ENCODE results near the gene MRPS10.

MRPS10 gene

DNA sequence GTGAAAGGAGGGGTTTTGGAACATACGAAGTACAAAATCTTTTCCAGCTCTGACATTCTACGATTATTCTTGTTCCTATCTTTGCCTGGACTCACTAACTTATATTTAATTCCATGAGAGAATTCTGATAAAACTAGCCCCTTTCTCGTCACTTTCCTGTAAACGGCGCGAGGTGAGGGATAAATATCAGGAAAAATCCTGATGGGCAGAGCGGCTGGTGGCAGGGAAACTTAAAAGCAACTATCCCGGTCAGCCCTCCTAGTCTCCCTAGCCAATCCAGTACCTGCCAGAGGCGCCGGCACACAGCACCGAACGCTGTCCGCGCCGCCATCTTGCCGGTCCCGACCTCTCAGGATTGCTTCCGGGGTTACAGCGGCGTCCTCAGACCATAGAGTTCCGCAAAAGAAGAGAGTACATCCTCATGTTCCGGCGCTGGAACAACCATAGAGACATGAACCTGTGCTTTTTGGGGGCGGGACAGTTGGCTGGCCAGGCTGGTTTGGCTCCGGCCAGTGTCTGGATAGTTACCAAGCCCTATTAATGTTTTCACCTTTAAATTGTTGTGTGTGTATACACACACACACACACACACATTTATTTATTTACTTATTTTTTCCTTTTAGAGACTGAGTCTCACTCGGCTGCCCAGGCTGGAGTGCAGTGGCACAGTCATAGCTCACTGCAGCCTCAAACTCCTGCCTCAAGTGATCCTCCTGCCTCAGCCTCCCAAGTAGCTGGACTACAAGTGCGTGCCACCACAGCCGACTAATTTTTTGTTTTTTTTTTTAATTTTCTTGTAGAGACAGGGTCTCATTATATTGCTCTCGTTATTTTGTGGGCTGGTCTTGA, at the start of gene MRPS10:
Gene MRPS10, minus strand, starts transcription at position 343 of the 849 bp plus-strand sequence. Its CDS starts 12 bp downstream, at position 331.
- DNase-seq (ENCODE audit: low spot score): peak; percentile 90

DNA sequence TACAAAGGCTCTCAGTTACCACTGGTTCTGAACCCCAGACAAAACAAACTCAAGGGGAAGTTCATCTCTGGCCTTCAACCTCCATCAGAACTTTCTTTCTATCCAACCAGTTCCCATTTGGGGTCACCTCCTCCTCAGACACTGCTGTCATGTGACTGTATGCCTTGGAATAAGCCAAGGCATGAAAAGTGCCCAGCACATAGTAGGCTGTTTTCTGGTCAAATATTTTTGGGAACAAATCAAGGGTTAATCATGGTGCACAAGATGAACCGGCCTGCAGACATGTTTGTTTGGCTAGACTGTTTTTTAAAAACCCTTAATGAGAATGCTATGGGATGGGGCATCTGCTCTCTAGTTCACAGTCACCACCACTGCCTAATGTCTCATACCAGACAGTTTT, 48.9 kb upstream of the MRPS10 start:
- DNase-seq (ENCODE audit: low spot score): no peak

DNA sequence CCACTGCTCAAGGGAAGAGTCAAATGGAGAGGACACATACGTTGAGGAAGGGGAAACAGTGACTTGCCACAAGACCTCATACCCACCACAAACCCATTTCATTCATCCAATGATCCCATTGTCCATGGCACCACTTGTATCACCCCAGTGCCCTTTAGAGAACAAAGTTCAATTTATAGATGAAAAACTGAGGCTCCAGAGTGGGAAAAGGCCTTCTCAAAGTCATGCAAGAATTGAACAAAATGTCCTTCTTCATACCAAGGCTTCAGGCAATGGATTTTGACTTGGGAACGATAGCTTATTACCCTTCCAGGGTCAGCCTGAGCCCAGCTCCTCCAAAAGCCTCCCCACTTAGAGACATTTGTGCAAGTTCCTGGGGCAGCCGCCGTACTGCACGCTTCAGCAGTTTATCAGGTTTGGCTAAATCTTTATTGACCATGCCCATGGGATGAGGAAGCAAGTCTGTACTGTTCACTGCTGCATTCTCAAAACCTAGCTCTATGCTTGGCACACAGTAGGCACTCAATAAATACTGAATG, 47.3 kb upstream of the MRPS10 start:
- DNase-seq (ENCODE audit: low spot score): no peak

DNA sequence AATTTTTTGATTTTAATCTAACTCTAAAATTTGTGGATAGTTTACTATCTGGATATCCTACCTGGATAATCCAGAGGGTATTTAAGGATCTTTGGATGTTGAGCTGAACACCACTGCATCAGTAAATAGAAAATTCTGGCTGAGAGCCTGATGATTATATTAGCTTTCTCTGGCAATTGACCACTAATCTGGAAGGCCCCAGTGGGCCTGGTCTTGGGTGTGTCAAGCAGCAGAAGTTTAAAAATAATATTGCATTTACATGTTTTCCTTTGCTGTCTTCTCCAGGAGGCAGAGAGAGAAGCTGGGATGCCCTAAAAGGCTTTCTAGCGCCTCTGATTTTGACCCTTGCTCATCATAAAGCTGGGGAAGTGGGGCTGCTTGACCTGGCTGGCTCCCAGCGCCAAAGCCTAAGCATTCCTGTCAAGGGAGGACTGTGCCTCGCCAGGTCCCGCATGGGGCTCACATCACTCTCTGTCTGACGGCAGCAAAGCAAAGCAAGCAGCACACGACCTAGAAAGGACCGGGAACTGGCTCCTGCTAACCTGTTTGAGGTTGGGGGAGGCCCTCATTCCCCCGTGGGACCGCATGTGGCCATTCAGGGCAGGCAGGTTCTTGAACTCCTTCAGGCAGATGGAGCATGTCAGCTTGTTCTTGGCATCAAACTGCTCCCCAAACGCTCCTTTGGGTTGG, 46.6 kb upstream of the MRPS10 start:
- DNase-seq (ENCODE audit: low spot score): no peak

DNA sequence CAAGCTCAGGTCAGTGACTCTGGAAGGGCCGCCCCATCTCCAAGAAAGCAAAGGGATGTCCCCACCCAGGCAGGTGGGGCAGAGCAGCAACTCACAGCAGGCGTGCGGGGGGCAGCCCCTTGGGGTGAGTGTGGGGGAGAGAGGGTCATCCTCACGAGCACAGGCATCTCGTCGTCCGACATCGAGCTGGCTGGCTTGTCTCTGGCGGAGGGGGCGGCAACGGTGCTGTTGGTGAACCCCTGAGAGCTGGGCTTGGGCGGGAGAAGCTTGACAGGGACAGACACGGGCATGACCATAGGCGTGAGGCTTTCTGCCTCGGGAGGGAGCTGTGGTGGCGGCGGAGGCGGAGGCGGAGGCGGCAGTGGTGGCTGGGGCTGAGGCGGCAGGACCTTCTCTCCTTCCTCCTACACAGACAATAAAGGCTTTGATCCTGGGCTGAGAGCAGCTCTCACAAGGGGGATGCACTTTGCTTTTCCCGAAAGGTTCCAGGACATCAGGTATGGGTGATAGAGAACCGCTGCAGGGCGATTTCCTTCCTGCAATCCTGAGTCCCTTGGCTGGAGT, 45.6 kb upstream of the MRPS10 start:
- DNase-seq (ENCODE audit: low spot score): no peak

DNA sequence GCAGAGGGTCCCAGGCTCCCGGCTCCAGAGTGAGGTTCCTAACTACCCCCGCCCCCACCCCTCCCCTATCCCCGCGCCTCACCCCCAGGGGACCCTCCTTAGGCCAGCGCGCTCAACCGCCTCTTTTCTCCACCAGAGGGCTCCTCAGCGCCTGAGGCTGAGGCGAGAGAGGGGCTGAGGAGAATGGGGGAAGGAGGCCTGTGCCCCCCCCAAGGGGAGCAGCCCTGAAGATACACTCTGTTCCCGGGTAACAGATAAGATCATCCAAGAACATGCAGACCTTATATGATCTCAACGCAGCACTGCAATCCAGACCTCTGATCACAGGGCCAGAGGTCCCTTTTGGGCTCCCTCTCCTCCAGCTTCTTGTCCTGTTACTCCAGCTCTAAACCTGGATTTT, 43.3 kb upstream of the MRPS10 start:
- DNase-seq (ENCODE audit: low spot score): no peak

DNA sequence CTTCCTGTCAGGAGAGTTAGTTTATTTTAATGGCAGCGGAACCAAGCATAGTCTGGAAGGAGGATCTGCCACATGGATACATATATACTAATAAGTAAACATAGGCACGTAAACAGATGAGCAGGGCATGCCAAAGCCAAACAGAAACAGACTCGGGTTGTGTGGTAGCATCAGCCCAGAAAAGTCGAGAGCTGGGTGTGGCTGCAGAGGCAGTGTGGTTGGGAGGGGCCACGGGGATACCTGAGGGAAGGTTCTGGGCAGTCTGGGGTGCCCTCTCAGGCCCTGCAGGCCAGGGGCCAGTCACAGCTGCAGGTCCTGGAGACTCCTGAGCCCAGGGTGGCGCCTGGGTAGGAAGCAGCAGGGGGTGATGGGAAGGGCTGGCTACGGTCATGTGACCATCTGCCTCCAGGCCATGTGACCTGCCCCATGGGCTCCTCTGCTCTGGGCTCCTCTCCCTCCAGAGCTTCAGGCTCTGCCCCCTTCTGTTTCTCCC, 42.8 kb upstream of the MRPS10 start:
- no peak for DNase-seq (ENCODE audit: low spot score)

DNA sequence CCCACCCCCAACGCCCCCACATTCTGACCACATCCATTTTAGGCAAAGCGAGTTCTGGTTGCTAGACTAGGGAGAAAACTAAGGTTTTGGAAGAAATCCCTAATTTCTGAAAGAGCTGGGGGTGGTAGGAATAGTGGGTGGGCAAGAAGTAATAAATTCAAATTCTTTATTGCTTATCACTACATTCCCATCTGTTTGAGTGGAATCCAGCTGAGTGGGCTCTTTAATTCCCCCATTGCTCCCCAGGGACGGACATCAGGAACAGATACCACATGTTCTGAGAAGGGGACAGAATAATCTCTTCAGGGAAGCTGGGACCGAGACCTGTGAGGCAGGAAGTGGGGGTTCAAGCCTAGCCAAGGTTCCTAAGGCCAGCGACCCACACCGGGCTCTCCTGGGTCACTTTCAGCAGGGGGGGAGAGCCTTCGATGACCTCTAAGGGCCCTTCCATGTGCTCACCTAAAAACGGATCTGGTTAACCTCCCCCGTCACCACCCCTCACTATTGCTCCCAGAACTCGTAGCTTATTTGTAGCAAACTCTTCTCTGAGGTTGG, 42.3 kb upstream of the MRPS10 start:
- no peak for DNase-seq (ENCODE audit: low spot score)

DNA sequence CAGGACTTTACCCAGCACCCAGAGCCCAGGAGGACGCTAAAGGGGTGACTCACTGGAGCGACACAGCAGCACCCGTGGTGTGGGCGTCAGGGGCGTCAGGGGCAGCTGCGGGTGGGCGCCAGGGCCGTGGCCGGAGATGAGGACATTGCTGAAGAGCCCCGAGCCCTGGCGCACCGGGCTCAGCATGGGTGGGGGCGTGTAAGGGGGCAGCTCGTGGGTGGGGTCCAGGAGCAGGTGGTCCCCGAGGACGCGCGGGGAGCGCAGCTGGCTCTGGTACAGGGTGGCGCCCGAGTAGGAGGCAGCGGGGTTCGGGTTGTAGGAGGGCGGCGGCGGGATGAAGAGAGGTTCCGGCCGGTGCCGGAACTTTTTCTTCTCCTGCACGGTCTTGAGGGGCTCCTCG, 41.6 kb upstream of the MRPS10 start:
- DNase-seq (ENCODE audit: low spot score): no peak

DNA sequence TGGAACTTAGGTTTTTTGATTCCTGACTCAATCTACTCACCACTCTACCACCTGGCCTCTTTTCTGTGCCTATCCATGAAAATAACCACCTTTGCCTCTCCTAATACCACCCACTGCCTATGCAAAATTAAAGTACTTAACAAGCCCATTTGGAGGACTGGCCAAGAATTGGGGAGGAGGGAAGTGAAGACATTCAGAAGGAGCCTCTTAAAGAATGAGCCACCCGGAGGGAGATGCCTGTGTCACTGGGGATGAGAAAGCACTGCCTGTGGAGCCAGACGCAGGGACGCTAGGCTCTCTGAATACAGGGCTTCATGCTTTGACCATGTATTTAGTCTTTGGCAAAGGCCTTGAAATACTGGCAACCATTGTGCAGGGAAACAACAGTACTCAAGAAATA, 40.0 kb upstream of the MRPS10 start:
- DNase-seq (ENCODE audit: low spot score): no peak

DNA sequence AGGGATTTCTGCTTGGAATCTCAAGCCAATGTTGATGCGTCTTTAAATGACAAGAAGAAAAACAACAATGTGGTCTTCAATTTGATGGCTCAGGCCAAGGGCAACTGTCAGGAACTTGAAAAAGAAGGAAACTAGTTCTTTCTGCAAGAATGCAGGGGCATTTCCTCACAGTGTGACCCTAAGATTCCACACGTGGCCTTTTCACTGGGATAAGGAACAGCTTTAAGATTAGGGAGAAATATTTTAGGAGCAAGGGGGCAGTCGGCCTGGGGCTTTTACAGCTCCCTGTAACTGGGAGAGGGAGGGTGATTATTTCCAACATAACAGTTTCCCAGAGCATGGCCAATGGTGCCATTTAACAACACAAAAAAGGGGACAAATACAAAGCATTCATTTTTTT, 39.4 kb upstream of the MRPS10 start:
- no peak for DNase-seq (ENCODE audit: low spot score)

DNA sequence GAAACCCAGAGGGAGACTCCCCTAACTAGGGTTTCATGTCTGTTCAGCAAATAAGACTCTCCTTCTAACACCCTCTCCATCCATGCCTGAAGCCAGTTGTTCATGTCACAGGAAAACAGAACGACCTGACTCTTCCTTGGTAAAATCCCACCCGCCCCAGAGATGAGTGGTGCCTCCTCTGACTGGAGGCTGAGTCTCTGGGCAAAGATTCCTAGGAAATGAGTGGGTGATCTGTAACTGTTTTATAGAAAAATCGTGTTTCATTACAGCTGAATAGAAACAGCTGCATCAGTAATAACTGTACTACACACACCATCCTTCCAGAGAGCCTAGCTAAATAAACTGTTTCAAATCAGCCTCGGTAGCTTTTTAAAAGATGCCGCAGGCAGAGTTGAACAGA, 37.4 kb upstream of the MRPS10 start:
- no peak for DNase-seq (ENCODE audit: low spot score)

DNA sequence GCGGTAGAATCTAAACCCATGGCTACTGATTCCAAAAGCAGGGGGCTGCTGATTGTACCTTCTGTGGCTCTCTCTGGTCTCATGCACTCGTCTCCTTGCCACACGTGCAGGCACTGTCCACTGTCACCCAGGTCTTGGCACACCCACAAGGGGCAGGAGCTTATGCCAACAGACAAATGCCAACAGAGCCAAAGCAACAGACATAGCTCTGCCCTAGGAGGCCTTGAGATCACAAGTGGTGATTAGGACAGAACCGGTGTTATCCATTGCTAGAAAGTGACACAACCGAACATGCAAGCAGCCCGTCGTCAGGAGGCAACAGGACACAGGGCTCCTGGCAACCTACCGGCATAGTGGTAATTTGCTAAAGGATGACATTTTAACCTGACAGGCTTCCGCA, 36.8 kb upstream of the MRPS10 start:
- DNase-seq (ENCODE audit: low spot score): no peak

DNA sequence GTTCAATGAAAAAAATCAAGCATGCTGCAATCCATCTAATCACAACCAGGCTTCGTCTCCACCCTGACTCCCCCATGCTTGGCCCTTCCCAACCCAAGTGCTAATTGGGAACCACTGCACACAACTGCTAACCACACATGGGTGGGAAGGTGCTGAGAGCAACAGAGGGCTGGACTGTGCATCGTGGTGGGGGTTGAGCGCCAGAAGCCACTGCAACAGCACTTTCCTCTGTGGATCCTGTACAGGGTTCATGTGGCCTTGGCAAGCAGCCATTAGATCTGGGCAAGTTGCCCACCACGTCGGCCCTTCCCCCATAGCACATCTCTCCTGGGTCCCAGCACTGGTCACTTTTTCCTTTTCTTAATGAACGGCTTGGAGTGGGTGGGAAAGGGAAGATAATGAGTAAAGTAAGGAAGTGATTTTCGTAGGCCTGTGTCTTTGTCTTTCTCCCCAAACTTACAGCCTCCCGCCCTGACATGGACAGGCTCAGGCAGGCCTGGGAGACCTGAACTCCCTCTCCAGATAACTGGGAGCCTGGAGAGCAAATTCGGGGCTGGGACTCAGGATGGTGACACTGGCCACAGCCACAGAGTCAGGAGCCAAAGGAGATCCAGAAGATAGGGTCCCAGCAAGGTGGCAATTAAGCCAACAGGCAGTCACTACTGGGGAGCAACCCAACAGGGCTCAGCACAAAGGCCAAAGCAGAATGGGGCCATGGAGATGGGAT, 34.4 kb upstream of the MRPS10 start:
- no peak for DNase-seq (ENCODE audit: low spot score)

DNA sequence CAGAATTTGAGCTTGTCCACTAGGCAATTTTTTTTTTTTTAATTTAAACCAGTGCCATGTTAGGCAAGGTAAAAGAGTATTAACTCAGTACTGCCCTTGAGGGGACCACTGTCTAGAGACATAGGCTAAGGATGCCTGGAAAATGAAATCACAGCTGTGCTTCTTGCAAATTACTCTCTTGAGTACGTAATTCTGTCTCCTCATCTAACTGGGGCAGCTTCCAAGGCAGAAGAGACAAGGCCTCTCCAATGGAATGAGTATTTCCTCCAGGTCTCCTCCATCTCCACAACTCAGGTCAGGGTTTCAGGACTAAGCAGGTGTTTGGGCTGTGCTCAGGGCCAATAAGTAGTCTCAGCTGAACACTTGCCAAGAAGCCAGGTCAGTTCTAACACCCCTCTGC, 33.8 kb upstream of the MRPS10 start:
- no peak for DNase-seq (ENCODE audit: low spot score)

DNA sequence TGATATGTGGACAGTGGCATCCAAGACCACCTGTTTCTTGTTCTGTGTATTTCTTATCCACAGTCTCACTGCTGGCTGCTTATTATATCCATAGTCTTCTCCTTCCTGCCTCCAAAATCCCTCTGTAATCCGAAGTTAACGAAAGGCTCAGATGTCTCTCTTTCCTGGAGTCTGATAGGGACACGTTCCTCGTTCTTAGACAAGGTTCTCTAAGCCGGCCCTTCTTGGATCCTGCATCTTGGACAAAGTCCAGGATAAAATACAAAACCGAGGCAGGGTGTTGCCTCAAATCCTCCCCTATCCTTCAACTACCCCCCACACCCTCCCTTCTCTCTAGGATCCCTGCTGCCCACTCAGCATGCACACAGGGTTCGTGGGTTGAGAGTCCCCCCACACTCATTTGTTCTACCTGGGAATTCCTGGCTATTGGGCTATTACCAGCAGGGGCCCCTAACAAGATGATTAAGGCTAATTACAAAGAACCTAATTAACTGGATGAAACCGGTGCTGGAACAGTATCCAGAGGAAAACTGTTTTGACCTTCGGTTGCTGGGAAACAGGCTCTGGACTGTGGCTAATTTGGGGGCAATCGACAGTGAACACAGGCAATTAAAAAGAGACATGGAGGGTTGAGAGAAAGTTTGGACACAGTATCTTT, 32.7 kb upstream of the MRPS10 start:
- DNase-seq (ENCODE audit: low spot score): no peak

DNA sequence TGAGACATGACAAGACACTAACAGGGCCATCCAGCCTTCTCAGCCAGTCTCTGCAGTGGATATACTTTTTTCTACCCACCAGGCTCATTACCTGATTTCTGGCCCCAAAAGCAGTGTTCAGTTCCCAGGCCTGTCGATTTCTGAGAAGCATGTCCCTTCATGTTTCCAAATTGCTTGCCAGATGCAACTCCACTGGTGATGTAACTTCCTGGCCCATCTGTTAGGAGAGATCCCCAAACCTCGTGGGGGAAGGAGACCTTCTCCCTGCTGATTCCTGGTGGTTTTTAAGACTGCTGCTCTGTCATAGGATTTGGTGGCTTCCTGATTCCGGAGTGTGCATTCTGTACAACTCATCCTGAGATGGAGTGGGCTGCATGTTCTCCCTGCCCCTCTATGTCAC, 31.6 kb upstream of the MRPS10 start:
- no peak for DNase-seq (ENCODE audit: low spot score)

DNA sequence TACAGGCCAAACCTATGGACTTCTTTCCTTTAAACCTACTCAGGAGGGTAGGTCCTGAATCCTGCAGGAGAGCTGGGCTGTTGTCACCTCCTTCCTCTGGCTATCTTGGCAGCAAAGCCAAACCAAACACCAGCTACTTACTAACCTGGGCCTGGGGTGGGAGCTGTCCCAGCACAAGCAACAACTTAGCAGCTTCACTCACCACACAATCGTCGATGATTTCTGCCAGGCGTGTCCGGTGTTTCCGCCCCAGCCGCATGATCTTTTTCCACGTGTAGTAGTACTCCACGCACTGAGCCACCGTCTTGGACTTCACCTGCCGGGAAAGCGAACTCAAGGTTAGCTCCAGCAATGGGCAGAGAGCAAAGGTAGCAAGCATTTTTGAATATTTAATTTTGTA, 25.4 kb upstream of the MRPS10 start:
- DNase-seq (ENCODE audit: low spot score): no peak

DNA sequence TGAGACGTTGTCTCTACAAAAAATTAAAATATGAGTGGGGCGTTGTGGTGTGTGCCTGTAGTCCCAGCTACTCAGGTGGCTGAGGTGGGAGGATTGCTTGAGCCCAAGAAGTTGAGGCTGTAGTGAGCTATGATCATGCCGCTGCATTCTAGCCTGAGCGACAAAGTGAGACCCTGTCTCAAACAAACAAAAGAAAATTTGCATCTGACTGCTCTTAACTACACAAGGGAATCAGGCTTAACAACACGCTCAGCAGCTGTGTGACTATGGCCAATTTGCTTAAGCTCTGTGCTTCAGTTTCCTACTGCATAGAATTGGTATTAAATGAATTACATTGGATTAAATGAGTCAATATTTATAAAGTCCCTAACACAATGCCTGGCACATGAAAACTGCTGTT, 24.3 kb upstream of the MRPS10 start:
- DNase-seq (ENCODE audit: low spot score): no peak

DNA sequence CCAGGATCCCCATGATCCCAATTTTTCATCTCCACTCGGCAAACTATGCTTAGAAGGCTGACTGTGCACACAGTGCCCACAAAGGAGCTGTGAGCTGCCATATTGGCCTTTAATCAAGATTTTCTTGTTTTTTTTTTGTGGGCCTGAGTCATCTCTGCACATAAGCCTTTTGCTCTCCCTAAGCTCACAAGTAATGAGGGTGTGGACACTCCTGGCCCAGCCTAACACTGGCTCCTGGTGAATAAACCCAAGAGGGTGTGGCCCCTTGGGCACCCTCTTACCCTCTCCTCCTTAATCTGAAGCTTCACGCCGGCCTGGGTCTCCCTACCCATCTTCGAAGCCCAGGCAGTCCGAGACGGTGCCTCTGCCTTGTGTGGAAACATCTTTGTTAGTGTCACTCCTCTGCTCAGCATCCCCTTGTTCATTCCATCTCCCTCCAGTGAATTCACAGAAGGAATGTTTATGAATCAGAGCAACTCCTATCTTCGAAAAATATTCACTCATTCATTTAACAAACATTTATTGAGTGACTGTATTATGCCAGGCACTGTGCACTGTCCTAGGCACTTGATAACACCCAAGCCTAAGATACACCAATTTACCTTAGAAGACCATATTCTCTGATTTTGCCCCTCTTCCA, 22.2 kb upstream of the MRPS10 start:
- DNase-seq (ENCODE audit: low spot score): no peak

DNA sequence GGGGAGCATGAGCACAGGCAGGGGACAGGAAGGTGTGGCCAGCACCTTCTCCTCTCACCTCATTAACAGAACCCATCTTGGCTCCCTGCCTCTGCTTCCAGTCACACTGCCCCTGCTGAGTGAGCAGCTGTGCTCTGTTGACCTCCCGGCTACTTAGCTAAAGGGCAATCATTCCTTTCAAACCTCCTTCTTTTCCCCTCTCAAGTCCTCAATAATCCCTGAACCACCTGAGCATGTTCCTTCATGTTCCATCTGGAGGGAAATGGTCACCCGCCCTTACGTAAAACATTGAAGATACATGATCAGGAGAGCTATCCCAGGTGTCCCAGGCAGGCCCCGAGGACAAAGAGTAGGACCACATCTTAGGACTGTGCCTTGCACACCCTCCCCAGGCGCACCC, 21.7 kb upstream of the MRPS10 start:
- DNase-seq (ENCODE audit: low spot score): no peak
